ENCODE data around the gene RFX5. TPM values are rescaled to one million over a fixed set of nuclear protein-coding genes. Genes with fewer than 3 reads are reported as not detected.
A peak's percentile ranks its signal among the peaks of the same experiment; 100 is the strongest.

RFX5 gene
- total and polyA plus RNA-seq, 9 of the 15 experiments (the other 6 are each of a cell fraction or from before 2014, with no cell fraction given): 3.8 to 48.2 (median 32.2) TPM

DNA sequence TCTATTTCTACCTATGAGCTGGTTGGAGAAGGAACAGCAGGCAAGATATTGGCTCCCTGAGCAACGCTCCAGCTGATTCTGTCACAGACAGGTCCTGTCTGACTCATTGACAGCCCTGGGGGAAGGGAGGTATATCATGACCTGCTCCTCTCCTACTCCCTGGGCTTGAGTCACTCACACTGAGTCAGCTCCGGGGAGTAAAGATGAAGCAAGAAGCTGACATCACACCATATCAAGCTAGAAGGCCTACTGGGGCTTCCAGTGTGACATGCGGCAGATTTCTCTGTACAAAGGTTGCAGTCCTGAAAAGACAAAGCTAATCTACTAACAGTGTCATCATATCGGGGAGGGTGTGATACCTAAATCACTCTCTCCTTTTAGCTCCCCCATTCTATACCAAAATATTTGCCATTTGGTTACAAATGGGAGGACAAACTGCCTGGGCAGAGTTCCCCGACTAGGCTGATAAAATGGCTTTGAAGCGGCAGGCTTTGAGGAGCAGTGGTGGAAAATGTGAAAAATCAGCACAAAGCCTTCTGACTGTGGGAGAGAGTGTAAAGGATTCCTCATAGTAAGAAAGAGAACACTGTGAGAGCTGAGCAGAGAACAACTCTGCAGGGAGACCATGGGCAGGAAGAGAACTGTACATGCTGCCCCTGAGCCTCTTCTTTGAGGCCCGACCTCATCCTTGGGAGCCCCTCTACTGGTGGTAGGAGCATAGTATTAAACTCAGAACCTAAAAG, 35.3 kb downstream of the RFX5 start (continued):
- TF ChIP-seq YY1 (IDR thresholded peaks at IDR 0.05; ENCODE audit: borderline replicate concordance in 1 of 3, control insufficient read depth in 1 of 3, extremely low read depth in 1 of 3, insufficient read depth in 3 of 3, insufficient read length in 1 of 3, insufficient replicate concordance in 2 of 3, low read depth in 1 of 3, low read length in 2 of 3) (peak in 1 of 3 experiments; percentile 35), FOXK2 (conservative IDR thresholded peaks at IDR 0.05 in 1 of 2, IDR thresholded peaks at IDR 0.05 in 1 of 2; ENCODE audit: low read depth in 2 of 2) (peak; percentile 65 to 69; a peak in 2 of 4 replicates), KDM4B (IDR thresholded peaks at IDR 0.05; ENCODE audit: borderline replicate concordance in 2 of 2, low read depth in 1 of 2) (no peak), ERF (CRISPR knock-in tag; IDR thresholded peaks at IDR 0.05) (no peak), SMAD4 (CRISPR knock-in tag; conservative IDR thresholded peaks at IDR 0.05) (peak; percentile 91), ZNF174 (CRISPR knock-in tag; IDR thresholded peaks at IDR 0.05) (no peak), ZZZ3 (IDR thresholded peaks at IDR 0.05) (no peak), NCOA4 (IDR thresholded peaks at IDR 0.05; ENCODE audit: partially characterized antibody) (no peak), CHD4 (IDR thresholded peaks at IDR 0.05; ENCODE audit: insufficient read depth, insufficient replicate concordance, low read depth, low read length, poor library complexity, severe bottlenecking) (no peak), FOS (IDR thresholded peaks at IDR 0.05; ENCODE audit: extremely low read depth, insufficient read length) (peak; percentile 83), BCOR (IDR thresholded peaks at IDR 0.05) (no peak), SMAD1 (IDR thresholded peaks at IDR 0.05; ENCODE audit: low read depth, low read length, partially characterized antibody) (no peak), FOXP4 (CRISPR knock-in tag; IDR thresholded peaks at IDR 0.05; ENCODE audit: borderline replicate concordance) (0 out of 2 replicates have a peak, but pooled peaks have one; percentile 66)
- TF ChIP-seq, protein P1, sequence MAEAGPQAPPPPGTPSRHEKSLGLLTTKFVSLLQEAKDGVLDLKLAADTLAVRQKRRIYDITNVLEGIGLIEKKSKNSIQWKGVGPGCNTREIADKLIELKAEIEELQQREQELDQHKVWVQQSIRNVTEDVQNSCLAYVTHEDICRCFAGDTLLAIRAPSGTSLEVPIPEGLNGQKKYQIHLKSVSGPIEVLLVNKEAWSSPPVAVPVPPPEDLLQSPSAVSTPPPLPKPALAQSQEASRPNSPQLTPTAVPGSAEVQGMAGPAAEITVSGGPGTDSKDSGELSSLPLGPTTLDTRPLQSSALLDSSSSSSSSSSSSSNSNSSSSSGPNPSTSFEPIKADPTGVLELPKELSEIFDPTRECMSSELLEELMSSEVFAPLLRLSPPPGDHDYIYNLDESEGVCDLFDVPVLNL (CRISPR knock-in tag; IDR thresholded peaks at IDR 0.05; ENCODE audit: low read depth): no peak
- TF ChIP-seq, protein P2, sequence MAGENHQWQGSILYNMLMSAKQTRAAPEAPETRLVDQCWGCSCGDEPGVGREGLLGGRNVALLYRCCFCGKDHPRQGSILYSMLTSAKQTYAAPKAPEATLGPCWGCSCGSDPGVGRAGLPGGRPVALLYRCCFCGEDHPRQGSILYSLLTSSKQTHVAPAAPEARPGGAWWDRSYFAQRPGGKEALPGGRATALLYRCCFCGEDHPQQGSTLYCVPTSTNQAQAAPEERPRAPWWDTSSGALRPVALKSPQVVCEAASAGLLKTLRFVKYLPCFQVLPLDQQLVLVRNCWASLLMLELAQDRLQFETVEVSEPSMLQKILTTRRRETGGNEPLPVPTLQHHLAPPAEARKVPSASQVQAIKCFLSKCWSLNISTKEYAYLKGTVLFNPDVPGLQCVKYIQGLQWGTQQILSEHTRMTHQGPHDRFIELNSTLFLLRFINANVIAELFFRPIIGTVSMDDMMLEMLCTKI (IDR thresholded peaks at IDR 0.05; ENCODE audit: partially characterized antibody): no peak
- TF ChIP-seq, protein P3, sequence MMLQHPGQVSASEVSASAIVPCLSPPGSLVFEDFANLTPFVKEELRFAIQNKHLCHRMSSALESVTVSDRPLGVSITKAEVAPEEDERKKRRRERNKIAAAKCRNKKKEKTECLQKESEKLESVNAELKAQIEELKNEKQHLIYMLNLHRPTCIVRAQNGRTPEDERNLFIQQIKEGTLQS (IDR thresholded peaks at IDR 0.05): peak; percentile 100
- TF ChIP-seq, protein P3 (CRISPR knock-in tag; conservative IDR thresholded peaks at IDR 0.05): peak; percentile 100
- TF ChIP-seq, protein P4, sequence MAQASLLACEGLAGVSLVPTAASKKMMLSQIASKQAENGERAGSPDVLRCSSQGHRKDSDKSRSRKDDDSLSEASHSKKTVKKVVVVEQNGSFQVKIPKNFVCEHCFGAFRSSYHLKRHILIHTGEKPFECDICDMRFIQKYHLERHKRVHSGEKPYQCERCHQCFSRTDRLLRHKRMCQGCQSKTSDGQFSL (CRISPR knock-in tag; IDR thresholded peaks at IDR 0.05): no peak
- TF ChIP-seq, protein P4 (tag; IDR thresholded peaks at IDR 0.05): peak in 1 of 2 experiments; percentile 67; a peak in 1 of 4 replicates

Measured in K562 (cell line).